HepG2 (cell line): ENCODE results near the gene KLK14. TPM values are rescaled to one million over a fixed set of nuclear protein-coding genes. Genes with fewer than 3 reads are reported as not detected.

Experiments
- ATAC-seq: fragments of 200-7000 bp; cut with Tn5 transposase; 3 replicates; pipeline ENCODE4 v1.9.1; 2020; ENCODE audit warnings: mild to moderate bottlenecking, moderate library complexity
- BruUV-seq: library from RNA; stranded (reverse); fragments of 400-500 nt; replicated peaks from 2 replicates; lab custom pipeline; 2021; lab: Mats Ljungman, UMichigan
- CTCF ChIA-PET: fragments of 300-600 bp; formaldehyde crosslinking; extraction: SDS; loops from one replicate; lab custom pipeline; 2021; ENCODE audit warnings: low total read pairs, inconsistent platforms, low intra/inter-chr PET ratio; lab: Yijun Ruan, JAX
- POLR2A ChIA-PET: fragments of 350-600 bp; sonication (Branson Sonifier 250); formaldehyde crosslinking; loops from one replicate; lab custom pipeline; 2020; ENCODE audit warnings: antibody characterized with exemption, inconsistent platforms; lab: Yijun Ruan, JAX
- DNase-seq: peaks from one replicate; pipeline ENCODE4 v3.0.0-alpha.2; 2015; ENCODE audit warnings: low spot score
- FAIRE-seq: peaks from 3 replicates; lab custom pipeline; 2011; peaks lifted over from hg19 to GRCh38; lab: Jason Lieb, UNC
- H2AFZ ChIP-seq: one replicate; pipeline ENCODE4 v1.6.1; 2011; ENCODE audit warnings: low read length, inconsistent platforms
- H3K27ac ChIP-seq: fragments of 300-600 bp; 3 replicates; pipeline ENCODE4 v1.8.0; 2011; ENCODE audit warnings: mixed run types, mild to moderate bottlenecking, mixed read lengths, low read length, inconsistent platforms; ENCODE audit not compliant: insufficient read depth; ENCODE audit errors: extremely low read length
- H3K27me3 ChIP-seq, 2 experiments: fragments of 200-600 bp in 1 of 2; 2 replicates in 1 of 2; 3 replicates in 1 of 2; pipeline versions ENCODE4 v1.6.0 to v1.8.0; 2011; ENCODE audit warnings: low read length in 2 of 2, mild to moderate bottlenecking in 2 of 2, moderate library complexity in 2 of 2, inconsistent platforms in 1 of 2; ENCODE audit not compliant: insufficient read depth in 2 of 2, control insufficient read depth in 1 of 2
- H3K36me3 ChIP-seq, 2 experiments: fragments of 200-600 bp in 1 of 2; replicated peaks in 1 of 2; 2 replicates in 1 of 2; 3 replicates in 1 of 2; pipeline versions ENCODE4 v1.5.1 to v1.8.0; 2011; ENCODE audit warnings: low read length in 2 of 2, inconsistent platforms in 1 of 2; ENCODE audit not compliant: insufficient read depth in 2 of 2, control insufficient read depth in 1 of 2
- H3K4me1 ChIP-seq: 2 replicates; pipeline ENCODE4 v1.5.1; 2012; ENCODE audit warnings: low read length, inconsistent platforms; ENCODE audit not compliant: insufficient read depth
- H3K4me2 ChIP-seq: 2 replicates; pipeline ENCODE4 v1.6.0; 2011; ENCODE audit warnings: low read depth, low read length, inconsistent platforms
- H3K4me3 ChIP-seq, 3 experiments: fragments of 200-600 bp in 1 of 3; sonication (generic), shearing (Covaris generic) in 1 of 3; replicated peaks in 1 of 3; 2 replicates each; pipeline ENCODE4 v1.5.1; 2011 to 2016; ENCODE audit warnings: low read length in 3 of 3, inconsistent platforms in 2 of 3, low read depth in 2 of 3, mild to moderate bottlenecking in 2 of 3, control low read depth in 1 of 3, mixed read lengths in 1 of 3; ENCODE audit not compliant: insufficient read depth in 1 of 3
- H3K79me2 ChIP-seq: one replicate; pipeline ENCODE4 v1.6.1; 2011; ENCODE audit warnings: low read length, inconsistent platforms; ENCODE audit not compliant: insufficient read depth
- H3K9ac ChIP-seq: 2 replicates; pipeline ENCODE4 v1.6.0; 2011; ENCODE audit warnings: mild to moderate bottlenecking, low read depth, low read length, inconsistent platforms; ENCODE audit not compliant: insufficient read depth
- H3K9me3 ChIP-seq: 2 replicates; pipeline ENCODE4 v1.5.1; 2012; ENCODE audit warnings: mild to moderate bottlenecking, low read length
- H4K20me1 ChIP-seq: 2 replicates; pipeline ENCODE4 v1.6.0; 2011; ENCODE audit warnings: inconsistent platforms, mild to moderate bottlenecking, low read length, moderate library complexity; ENCODE audit not compliant: insufficient read depth
- ARID4A ChIP-seq: sonication (generic); formaldehyde crosslinking; IDR thresholded peaks from 2 replicates; pipeline ENCODE4 v1.5.0; 2020; ENCODE audit warnings: mild to moderate bottlenecking, missing genetic modification reagents, borderline replicate concordance
- DNMT3B ChIP-seq: conservative IDR thresholded peaks from 2 replicates; pipeline ENCODE4 v1.6.1; 2016; ENCODE audit warnings: missing biosample characterization, control low read depth
- EZH2 ChIP-seq: conservative IDR thresholded peaks from 2 replicates; pipeline ENCODE4 v1.6.1; 2012; ENCODE audit warnings: mild to moderate bottlenecking, low read depth, low read length, moderate library complexity
- FOXA3 ChIP-seq: IDR thresholded peaks from 2 replicates; pipeline ENCODE4 v1.6.1; 2016; ENCODE audit warnings: missing genetic modification reagents, missing compliant biosample characterization
- HNRNPL ChIP-seq: fragments of 200-400 bp; formaldehyde crosslinking; IDR thresholded peaks from 2 replicates; pipeline ENCODE4 v1.6.1; 2017; ENCODE audit warnings: mild to moderate bottlenecking, low read depth, low read length
- IRF9 ChIP-seq: sonication (generic); formaldehyde crosslinking; IDR thresholded peaks from 2 replicates; pipeline ENCODE4 v1.8.0; 2022; ENCODE audit warnings: missing genetic modification reagents, mild to moderate bottlenecking, borderline replicate concordance
- NR2F6 ChIP-seq, 2 experiments: IDR thresholded peaks; 2 replicates each; pipeline ENCODE4 v1.6.1; 2016; ENCODE audit warnings: antibody characterized with exemption in 1 of 2, mild to moderate bottlenecking in 1 of 2
- PRDM15 ChIP-seq: sonication (generic); formaldehyde crosslinking; IDR thresholded peaks from 2 replicates; pipeline ENCODE4 v1.4.0; 2020; ENCODE audit warnings: missing genetic modification reagents
- RBM22 ChIP-seq: fragments of 200-400 bp; formaldehyde crosslinking; optimal IDR thresholded peaks from 2 replicates; pipeline ENCODE3; 2017; ENCODE audit warnings: mild to moderate bottlenecking, low read length, moderate library complexity
- REL ChIP-seq: sonication (generic); formaldehyde crosslinking; conservative IDR thresholded peaks from 2 replicates; pipeline ENCODE4 v1.8.0; 2022; ENCODE audit warnings: mild to moderate bottlenecking, missing genetic modification reagents, moderate library complexity
- TBX2 ChIP-seq: sonication (generic); formaldehyde crosslinking; IDR thresholded peaks from 2 replicates; pipeline ENCODE4 v1.5.0; 2020; ENCODE audit warnings: missing genetic modification reagents, mild to moderate bottlenecking, borderline replicate concordance
- ZNF292 ChIP-seq: sonication (generic); formaldehyde crosslinking; IDR thresholded peaks from 2 replicates; pipeline ENCODE4 v1.8.1; 2022; ENCODE audit warnings: mild to moderate bottlenecking, low read depth, missing genetic modification reagents, borderline replicate concordance
- ZNF350 ChIP-seq: sonication (generic); formaldehyde crosslinking; IDR thresholded peaks from 2 replicates; pipeline ENCODE4 v1.4.0; 2020; ENCODE audit warnings: mild to moderate bottlenecking, low read depth, missing genetic modification reagents, borderline replicate concordance
- ZNF543 ChIP-seq: sonication (generic); formaldehyde crosslinking; IDR thresholded peaks from 2 replicates; pipeline ENCODE4 v1.4.0; 2020; ENCODE audit warnings: mild to moderate bottlenecking, missing genetic modification reagents
- ZSCAN30 ChIP-seq: sonication (generic); formaldehyde crosslinking; IDR thresholded peaks from 2 replicates; pipeline ENCODE4 v1.5.0; 2020; ENCODE audit warnings: mild to moderate bottlenecking, missing genetic modification reagents
- WGBS: methylation state at CpG from one replicate; pipeline ENCODE4 v1.1.6; 2017; ENCODE audit warnings: low lambda C conversion rate; 5-methylcytosine and 5-hydroxymethylcytosine counted together
- in situ Hi-C: cut with HindIII; loops from 2 replicates; pipeline ENCODE4 v1.10.0; 2017; ENCODE audit warnings: low pct_unique_long_range_greater_than_20kb; ENCODE audit not compliant: extremely low pct_ligation_motif_present
- intact Hi-C: fragments of 100-400 bp; cut with micrococcal nuclease; formaldehyde crosslinking; loops from one replicate; pipeline ENCODE4 v1.10.0; 2022; ENCODE audit not compliant: unreplicated experiment
- polyA plus RNA-seq, 8 experiments: library from polyadenylated mRNA; depleted of rRNA in 3 of 8; stranded (reverse) in 7 of 8; unstranded in 1 of 8; fragments of >200 nt; fragmentation: Illumina TruSeq in 4 of 8; extraction: Trizol in 4 of 8; gene quantifications; 2 replicates each; pipeline versions ENCODE4 v1.2.1 to v1.2.3, GENCODE V29; 2011 to 2016; ENCODE audit warnings: low read depth in 4 of 8, missing spikeins in 1 of 8, mixed read lengths in 1 of 8; ENCODE audit not compliant: insufficient read depth in 1 of 8
- total RNA-seq, 5 experiments: library from RNA; depleted of rRNA; stranded (reverse); fragments of >200 nt; fragmentation: Illumina TruSeq; extraction: Trizol; gene quantifications; 2 replicates each; pipeline ENCODE4 v1.2.3, GENCODE V29; 2016; ENCODE audit warnings: low read depth in 1 of 5

KLK14 gene
- total and polyA plus RNA-seq, 2 of the 13 experiments (the other 11 are each of a cell fraction or from before 2014, with no cell fraction given) = not detected

GRCh38 chr19:51128227-51128626, 45.5 kb upstream of the KLK14 start (continued):
- no peak for TF ChIP-seq ARID4A
- TF ChIP-seq EZH2 = no peak
- TF ChIP-seq, all 625 proteins: peak for 0

GRCh38 chr19:51127755-51128154, 45.1 kb upstream of the KLK14 start:
- DNase-seq = no peak
- no peak overlapping the region for H3K27ac ChIP-seq
- no peaks in the 10 kb centered on the region for H4K20me1 ChIP-seq
- ATAC-seq = no peak
- intact Hi-C loops = no loop called here
- H3K4me1 ChIP-seq = no peaks in the 10 kb centered on the region
- H3K79me2 ChIP-seq = no peaks in the 10 kb centered on the region
- no peak overlapping the region for H3K4me3 ChIP-seq
- in situ Hi-C loops = no loop called here
- POLR2A ChIA-PET = no interaction called here
- CTCF ChIA-PET = no interaction called here
- no TSS peak for BruUV-seq
- FAIRE-seq = no peak
- WGBS = 25% methylated on average over 3 of the region's 4 CpGs
- H3K27me3 ChIP-seq = peaks cover 4 to 47% of the 10 kb centered on the region in 2 experiments; a peak in 4 of 5 replicates
- no peaks in the 10 kb centered on the region for H3K9me3 ChIP-seq
- no peak overlapping the region for H3K9ac ChIP-seq
- no peaks in the 10 kb centered on the region for H3K36me3 ChIP-seq
- H3K4me2 ChIP-seq = no peak overlapping the region
- H2AFZ ChIP-seq = no peak overlapping the region
- TF ChIP-seq FOXA3 = no peak
- TF ChIP-seq ZNF292 (CRISPR knock-in tag) = no peak
- TF ChIP-seq TBX2 (CRISPR knock-in tag) = no peak
- TF ChIP-seq RBM22 = no peak
- no peak for TF ChIP-seq ZSCAN30 (CRISPR knock-in tag)
- TF ChIP-seq REL = no peak
- TF ChIP-seq IRF9 = no peak
- no peak for TF ChIP-seq HNRNPL
- no peak for TF ChIP-seq ZNF350 (CRISPR knock-in tag)
- no peak for TF ChIP-seq ZNF543
- TF ChIP-seq PRDM15 (CRISPR knock-in tag) = no peak
- TF ChIP-seq NR2F6 (IDR thresholded peaks at IDR 0.05) = no peak
- no peak for TF ChIP-seq NR2F6 (CRISPR knock-in tag; IDR thresholded peaks at IDR 0.05)
- TF ChIP-seq DNMT3B (CRISPR knock-in tag) = no peak
